HG02678 (cell line): ENCODE measurements around the gene APLF.
"Not testable (repeated sequence)": the region's sequence is repeated elsewhere in the genome, so short reads cannot be mapped to it uniquely, and the experiment has no call there.

Experiments used
- ATAC-seq: cut with Tn5 transposase; IDR thresholded peaks from one replicate; pipeline ENCODE4 v1.9.1; 2021; ENCODE audit warnings: mild to moderate bottlenecking, moderate library complexity; ENCODE audit not compliant: unreplicated experiment

The APLF gene

GRCh38 chr2:68574202-68574791, 106.9 kb downstream of the APLF start:
- ATAC-seq = no peak

- ATAC-seq = no peak
Measured at GRCh38 chr2:68577183-68577582, 109.8 kb downstream of the APLF start.

- ATAC-seq = no peak
Measured at GRCh38 chr2:68579689-68580088, 112.3 kb downstream of the APLF start.

- no peak for ATAC-seq
Measured at GRCh38 chr2:68588589-68588988, 121.2 kb downstream of the APLF start.

GRCh38 chr2:68589963-68590362, 122.6 kb downstream of the APLF start:
- no peak for ATAC-seq

GRCh38 chr2:68590702-68591101, 123.3 kb downstream of the APLF start:
- ATAC-seq = no peak

GRCh38 chr2:68591225-68591624, 123.8 kb downstream of the APLF start:
- no peak for ATAC-seq

- ATAC-seq = no peak
Measured at GRCh38 chr2:68594041-68594440, 126.7 kb downstream of the APLF start.

- ATAC-seq = peak; percentile 66
Measured at GRCh38 chr2:68594674-68595492, 127.5 kb downstream of the APLF start.

- ATAC-seq = not testable (repeated sequence)
Measured at GRCh38 chr2:68595493-68595785, 128.1 kb downstream of the APLF start.

GRCh38 chr2:68600495-68600894, 133.1 kb downstream of the APLF start:
- not testable (repeated sequence) for ATAC-seq

GRCh38 chr2:68603059-68603458, 135.7 kb downstream of the APLF start:
- ATAC-seq = no peak

GRCh38 chr2:68604077-68604476, 136.7 kb downstream of the APLF start:
- no peak for ATAC-seq

GRCh38 chr2:68605939-68606338, 138.6 kb downstream of the APLF start:
- no peak for ATAC-seq

- no peak for ATAC-seq
Measured at GRCh38 chr2:68606759-68607158, 139.4 kb downstream of the APLF start.

GRCh38 chr2:68607837-68608236, 140.5 kb downstream of the APLF start:
- no peak for ATAC-seq

- ATAC-seq = no peak
Measured at GRCh38 chr2:68612765-68613519, 145.6 kb downstream of the APLF start.

- ATAC-seq = no peak
Measured at GRCh38 chr2:68620772-68621171, 153.4 kb downstream of the APLF start.

- ATAC-seq = no peak
Measured at GRCh38 chr2:68623820-68624219, 156.4 kb downstream of the APLF start.

GRCh38 chr2:68627615-68628014, 160.2 kb downstream of the APLF start:
- ATAC-seq = no peak
